K562 treated with DMSO at 1 percent for 24 hours (cell line): Measurements from ENCODE around the gene GYPC. TPM values are rescaled to one million over a fixed set of nuclear protein-coding genes. Genes with fewer than 3 reads are reported as not detected.

Experiments used
- total RNA-seq: library from RNA; unstranded; fragments of 300-600 nt; gene quantifications from 2 replicates; pipeline ENCODE4 v1.2.3, GENCODE V29; 2022; ENCODE audit warnings: low read depth; ENCODE audit not compliant: insufficient read depth

The GYPC gene
- total RNA-seq: 179 and 225 TPM in 2 replicates

GRCh38 chr2:126655500-126656430 lies at the start of gene GYPC:
TSS of gene GYPC (plus strand) at chr2:126656158. CDS start at chr2:126656264, 106 bp downstream.

Other genes with a start within 250 kb of the GYPC start
- not detected in 2 replicates for gene TEX51, start 242.7 kb downstream of the GYPC start, total RNA-seq